NK-92 treated with Interleukin-12 subunit alpha and Interleukin-12 subunit beta, amount 100 ng/mL, for 24 hours (cell line): ENCODE results near the gene ZBTB34.

Experiments
- DNase-seq: peaks from one replicate; lab custom pipeline; 2025; lab: John Stamatoyannopoulos, UW

The ZBTB34 gene

GRCh38 chr9:126879288-126879687 is 18.8 kb downstream of the ZBTB34 start:
- DNase-seq = no peak

- DNase-seq = no peak
Observed at GRCh38 chr9:126880226-126880946, 19.9 kb downstream of the ZBTB34 start.

GRCh38 chr9:126880947-126881332 is 20.5 kb downstream of the ZBTB34 start:
- DNase-seq = no peak

- no peak for DNase-seq
Observed at GRCh38 chr9:126882746-126883145, 22.3 kb downstream of the ZBTB34 start.

- DNase-seq = no peak
Observed at GRCh38 chr9:126883636-126884035, 23.2 kb downstream of the ZBTB34 start.

- DNase-seq = no peak
Observed at GRCh38 chr9:126885131-126885641, 24.7 kb downstream of the ZBTB34 start.

GRCh38 chr9:126886034-126886822 is 25.8 kb downstream of the ZBTB34 start:
- no peak for DNase-seq

GRCh38 chr9:126886897-126887296 is 26.5 kb downstream of the ZBTB34 start:
- DNase-seq = no peak

GRCh38 chr9:126891676-126892075 is 31.2 kb downstream of the ZBTB34 start:
- no peak for DNase-seq

- no peak for DNase-seq
Observed at GRCh38 chr9:126893079-126893478, 32.6 kb downstream of the ZBTB34 start.

- DNase-seq = no peak
Observed at GRCh38 chr9:126894052-126894603, 33.7 kb downstream of the ZBTB34 start.

- DNase-seq = no peak
Observed at GRCh38 chr9:126902210-126902609, 41.8 kb downstream of the ZBTB34 start.

GRCh38 chr9:126904586-126904985 is 44.1 kb downstream of the ZBTB34 start:
- DNase-seq = no peak

GRCh38 chr9:126906091-126906490 is 45.7 kb downstream of the ZBTB34 start:
- no peak for DNase-seq

- no peak for DNase-seq
Observed at GRCh38 chr9:126907058-126907457, 46.6 kb downstream of the ZBTB34 start.

- peak; percentile 86 for DNase-seq
Observed at GRCh38 chr9:126914458-126915280, 54.2 kb downstream of the ZBTB34 start, which contains the start of gene RALGPS1. Gene RALGPS1 (plus strand): TSS chr9:126914782. CDS start chr9:126962290, 47,508 bp downstream.

- DNase-seq = peak; percentile 3
Observed at GRCh38 chr9:126915281-126915816, 54.9 kb downstream of the ZBTB34 start.

- DNase-seq = no peak
Observed at GRCh38 chr9:126915846-126916543, 55.6 kb downstream of the ZBTB34 start.

GRCh38 chr9:126916909-126917308 is 56.5 kb downstream of the ZBTB34 start:
- DNase-seq = no peak

- DNase-seq = no peak
Observed at GRCh38 chr9:126919193-126919592, 58.8 kb downstream of the ZBTB34 start.

GRCh38 chr9:126925876-126926275 is 65.4 kb downstream of the ZBTB34 start:
- DNase-seq = no peak
